GM12878 (cell line): ENCODE measurements around the gene TCP11. TPM values are rescaled to one million over a fixed set of nuclear protein-coding genes. Genes with fewer than 3 reads are reported as not detected.

Experiments used
- CHD1 ChIP-seq: IDR thresholded peaks from 2 replicates; pipeline ENCODE4 v1.6.1; 2012; ENCODE audit warnings: low read depth, low read length, improper control_type of control experiment
- JUNB ChIP-seq: IDR thresholded peaks from 2 replicates; pipeline ENCODE4 v1.6.1; 2016; ENCODE audit warnings: antibody characterized with exemption, mild to moderate bottlenecking
- MEF2B ChIP-seq: fragments of 450-650 bp; IDR thresholded peaks from 2 replicates; pipeline ENCODE4 v1.6.1; 2018; ENCODE audit warnings: mild to moderate bottlenecking, moderate library complexity; ENCODE audit not compliant: partially characterized antibody, poor library complexity, severe bottlenecking
- RCOR1 ChIP-seq: conservative IDR thresholded peaks from 2 replicates; pipeline ENCODE4 v1.6.1; 2012; ENCODE audit warnings: low read depth, low read length, improper control_type of control experiment
- TCF3 ChIP-seq: IDR thresholded peaks from 2 replicates; pipeline ENCODE4 v1.6.1; 2012; ENCODE audit warnings: low read depth, mild to moderate bottlenecking, low read length, borderline replicate concordance; ENCODE audit not compliant: insufficient read depth
- polyA plus RNA-seq, 11 experiments: library from polyadenylated mRNA; depleted of rRNA in 4 of 11; unstranded in 6 of 11; stranded (reverse) in 5 of 11; fragments of >200 nt; fragmentation: Nextera tagmentation in 4 of 11; fragmentation: Illumina TruSeq in 1 of 11; extraction: Ambion mirVana in 4 of 11; extraction: Trizol in 1 of 11; gene quantifications; 1 replicate in 1 of 11; 2 replicates in 10 of 11; pipeline versions ENCODE4 v1.2.1 to v1.2.3, GENCODE V29; 2011 to 2016; ENCODE audit warnings: inconsistent platforms in 2 of 11, missing spikeins in 2 of 11, low read depth in 1 of 11
- total RNA-seq, 4 experiments: library from RNA; depleted of rRNA in 3 of 4; stranded (reverse); fragments of >200 nt in 3 of 4; fragmentation: Illumina TruSeq in 1 of 4; extraction: Trizol in 1 of 4; gene quantifications; 2 replicates each; pipeline versions ENCODE4 v1.2.1 to v1.2.3, GENCODE V29; 2013 to 2021
- TF ChIP-seq, protein P1 (sequence below): IDR thresholded peaks from 2 replicates; pipeline ENCODE4 v1.6.1; 2012; ENCODE audit warnings: mild to moderate bottlenecking, low read depth, low read length
- TF ChIP-seq, protein P2 (sequence below): fragments of 450-650 bp; IDR thresholded peaks from 2 replicates; pipeline ENCODE4 v1.6.1; 2018; ENCODE audit warnings: borderline replicate concordance, mild to moderate bottlenecking; ENCODE audit not compliant: partially characterized antibody
- TF ChIP-seq, protein P3 (sequence below): IDR thresholded peaks from 2 replicates; pipeline ENCODE4 v1.6.1; 2012; ENCODE audit warnings: improper control_type of control experiment, low read depth, low read length; ENCODE audit not compliant: insufficient replicate concordance

The TCP11 gene
- total and polyA plus RNA-seq, 10 of the 15 experiments (the other 5 are each of a cell fraction or from before 2014, with no cell fraction given): not detected

DNA sequence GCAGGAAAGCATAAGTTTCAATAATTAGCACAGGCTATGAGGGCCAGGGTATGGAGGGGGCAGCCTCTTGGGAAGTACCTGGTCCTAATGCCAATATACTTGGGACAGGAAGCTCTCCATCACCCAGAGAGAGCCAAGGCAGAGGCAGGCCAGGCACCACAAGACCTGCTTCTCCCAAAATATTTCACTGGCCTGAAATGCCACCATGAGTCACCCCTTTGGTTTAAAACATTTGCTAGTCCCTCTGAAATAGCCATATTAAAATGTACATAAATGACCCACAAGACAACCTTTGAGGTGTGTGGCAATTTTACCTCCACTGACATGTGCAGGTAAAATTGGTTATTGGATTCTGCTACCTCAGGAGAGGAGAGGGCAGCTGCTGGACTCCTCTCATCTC is 49.2 kb upstream of the TCP11 start (continued):
- TF ChIP-seq, protein P1, sequence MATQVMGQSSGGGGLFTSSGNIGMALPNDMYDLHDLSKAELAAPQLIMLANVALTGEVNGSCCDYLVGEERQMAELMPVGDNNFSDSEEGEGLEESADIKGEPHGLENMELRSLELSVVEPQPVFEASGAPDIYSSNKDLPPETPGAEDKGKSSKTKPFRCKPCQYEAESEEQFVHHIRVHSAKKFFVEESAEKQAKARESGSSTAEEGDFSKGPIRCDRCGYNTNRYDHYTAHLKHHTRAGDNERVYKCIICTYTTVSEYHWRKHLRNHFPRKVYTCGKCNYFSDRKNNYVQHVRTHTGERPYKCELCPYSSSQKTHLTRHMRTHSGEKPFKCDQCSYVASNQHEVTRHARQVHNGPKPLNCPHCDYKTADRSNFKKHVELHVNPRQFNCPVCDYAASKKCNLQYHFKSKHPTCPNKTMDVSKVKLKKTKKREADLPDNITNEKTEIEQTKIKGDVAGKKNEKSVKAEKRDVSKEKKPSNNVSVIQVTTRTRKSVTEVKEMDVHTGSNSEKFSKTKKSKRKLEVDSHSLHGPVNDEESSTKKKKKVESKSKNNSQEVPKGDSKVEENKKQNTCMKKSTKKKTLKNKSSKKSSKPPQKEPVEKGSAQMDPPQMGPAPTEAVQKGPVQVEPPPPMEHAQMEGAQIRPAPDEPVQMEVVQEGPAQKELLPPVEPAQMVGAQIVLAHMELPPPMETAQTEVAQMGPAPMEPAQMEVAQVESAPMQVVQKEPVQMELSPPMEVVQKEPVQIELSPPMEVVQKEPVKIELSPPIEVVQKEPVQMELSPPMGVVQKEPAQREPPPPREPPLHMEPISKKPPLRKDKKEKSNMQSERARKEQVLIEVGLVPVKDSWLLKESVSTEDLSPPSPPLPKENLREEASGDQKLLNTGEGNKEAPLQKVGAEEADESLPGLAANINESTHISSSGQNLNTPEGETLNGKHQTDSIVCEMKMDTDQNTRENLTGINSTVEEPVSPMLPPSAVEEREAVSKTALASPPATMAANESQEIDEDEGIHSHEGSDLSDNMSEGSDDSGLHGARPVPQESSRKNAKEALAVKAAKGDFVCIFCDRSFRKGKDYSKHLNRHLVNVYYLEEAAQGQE: no peak
- TF ChIP-seq RCOR1 (no peak), MEF2B (no peak), JUNB (no peak), CHD1 (no peak), TCF3 (no peak)
- TF ChIP-seq, protein P2, sequence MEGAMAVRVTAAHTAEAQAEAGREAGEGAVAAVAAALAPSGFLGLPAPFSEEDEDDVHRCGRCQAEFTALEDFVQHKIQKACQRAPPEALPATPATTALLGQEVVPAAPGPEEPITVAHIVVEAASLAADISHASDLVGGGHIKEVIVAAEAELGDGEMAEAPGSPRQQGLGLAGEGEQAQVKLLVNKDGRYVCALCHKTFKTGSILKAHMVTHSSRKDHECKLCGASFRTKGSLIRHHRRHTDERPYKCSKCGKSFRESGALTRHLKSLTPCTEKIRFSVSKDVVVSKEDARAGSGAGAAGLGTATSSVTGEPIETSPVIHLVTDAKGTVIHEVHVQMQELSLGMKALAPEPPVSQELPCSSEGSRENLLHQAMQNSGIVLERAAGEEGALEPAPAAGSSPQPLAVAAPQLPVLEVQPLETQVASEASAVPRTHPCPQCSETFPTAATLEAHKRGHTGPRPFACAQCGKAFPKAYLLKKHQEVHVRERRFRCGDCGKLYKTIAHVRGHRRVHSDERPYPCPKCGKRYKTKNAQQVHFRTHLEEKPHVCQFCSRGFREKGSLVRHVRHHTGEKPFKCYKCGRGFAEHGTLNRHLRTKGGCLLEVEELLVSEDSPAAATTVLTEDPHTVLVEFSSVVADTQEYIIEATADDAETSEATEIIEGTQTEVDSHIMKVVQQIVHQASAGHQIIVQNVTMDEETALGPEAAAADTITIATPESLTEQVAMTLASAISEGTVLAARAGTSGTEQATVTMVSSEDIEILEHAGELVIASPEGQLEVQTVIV: no peak
- TF ChIP-seq, protein P3, sequence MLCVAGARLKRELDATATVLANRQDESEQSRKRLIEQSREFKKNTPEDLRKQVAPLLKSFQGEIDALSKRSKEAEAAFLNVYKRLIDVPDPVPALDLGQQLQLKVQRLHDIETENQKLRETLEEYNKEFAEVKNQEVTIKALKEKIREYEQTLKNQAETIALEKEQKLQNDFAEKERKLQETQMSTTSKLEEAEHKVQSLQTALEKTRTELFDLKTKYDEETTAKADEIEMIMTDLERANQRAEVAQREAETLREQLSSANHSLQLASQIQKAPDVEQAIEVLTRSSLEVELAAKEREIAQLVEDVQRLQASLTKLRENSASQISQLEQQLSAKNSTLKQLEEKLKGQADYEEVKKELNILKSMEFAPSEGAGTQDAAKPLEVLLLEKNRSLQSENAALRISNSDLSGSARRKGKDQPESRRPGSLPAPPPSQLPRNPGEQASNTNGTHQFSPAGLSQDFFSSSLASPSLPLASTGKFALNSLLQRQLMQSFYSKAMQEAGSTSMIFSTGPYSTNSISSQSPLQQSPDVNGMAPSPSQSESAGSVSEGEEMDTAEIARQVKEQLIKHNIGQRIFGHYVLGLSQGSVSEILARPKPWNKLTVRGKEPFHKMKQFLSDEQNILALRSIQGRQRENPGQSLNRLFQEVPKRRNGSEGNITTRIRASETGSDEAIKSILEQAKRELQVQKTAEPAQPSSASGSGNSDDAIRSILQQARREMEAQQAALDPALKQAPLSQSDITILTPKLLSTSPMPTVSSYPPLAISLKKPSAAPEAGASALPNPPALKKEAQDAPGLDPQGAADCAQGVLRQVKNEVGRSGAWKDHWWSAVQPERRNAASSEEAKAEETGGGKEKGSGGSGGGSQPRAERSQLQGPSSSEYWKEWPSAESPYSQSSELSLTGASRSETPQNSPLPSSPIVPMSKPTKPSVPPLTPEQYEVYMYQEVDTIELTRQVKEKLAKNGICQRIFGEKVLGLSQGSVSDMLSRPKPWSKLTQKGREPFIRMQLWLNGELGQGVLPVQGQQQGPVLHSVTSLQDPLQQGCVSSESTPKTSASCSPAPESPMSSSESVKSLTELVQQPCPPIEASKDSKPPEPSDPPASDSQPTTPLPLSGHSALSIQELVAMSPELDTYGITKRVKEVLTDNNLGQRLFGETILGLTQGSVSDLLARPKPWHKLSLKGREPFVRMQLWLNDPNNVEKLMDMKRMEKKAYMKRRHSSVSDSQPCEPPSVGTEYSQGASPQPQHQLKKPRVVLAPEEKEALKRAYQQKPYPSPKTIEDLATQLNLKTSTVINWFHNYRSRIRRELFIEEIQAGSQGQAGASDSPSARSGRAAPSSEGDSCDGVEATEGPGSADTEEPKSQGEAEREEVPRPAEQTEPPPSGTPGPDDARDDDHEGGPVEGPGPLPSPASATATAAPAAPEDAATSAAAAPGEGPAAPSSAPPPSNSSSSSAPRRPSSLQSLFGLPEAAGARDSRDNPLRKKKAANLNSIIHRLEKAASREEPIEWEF: no peak
